OCI-LY7 (cell line): ENCODE measurements around the gene KRTAP26-1.

Source experiments
- EZH2phosphoT487 ChIP-seq: fragments of 200-600 bp; sonication (generic); IDR thresholded peaks from 2 replicates; pipeline ENCODE4 v1.6.1; 2018; ENCODE audit warnings: low read depth, borderline replicate concordance, mild to moderate bottlenecking, mixed run types, antibody characterized with exemption, low read length, moderate library complexity, mixed read lengths
- TF ChIP-seq, protein P1 (sequence below): fragments of 200-600 bp; sonication (generic); conservative IDR thresholded peaks from 2 replicates; pipeline ENCODE4 v1.5.1; 2014; ENCODE audit warnings: mild to moderate bottlenecking, antibody characterized with exemption, low read length, moderate library complexity, mixed read lengths

- TF ChIP-seq, protein P1, sequence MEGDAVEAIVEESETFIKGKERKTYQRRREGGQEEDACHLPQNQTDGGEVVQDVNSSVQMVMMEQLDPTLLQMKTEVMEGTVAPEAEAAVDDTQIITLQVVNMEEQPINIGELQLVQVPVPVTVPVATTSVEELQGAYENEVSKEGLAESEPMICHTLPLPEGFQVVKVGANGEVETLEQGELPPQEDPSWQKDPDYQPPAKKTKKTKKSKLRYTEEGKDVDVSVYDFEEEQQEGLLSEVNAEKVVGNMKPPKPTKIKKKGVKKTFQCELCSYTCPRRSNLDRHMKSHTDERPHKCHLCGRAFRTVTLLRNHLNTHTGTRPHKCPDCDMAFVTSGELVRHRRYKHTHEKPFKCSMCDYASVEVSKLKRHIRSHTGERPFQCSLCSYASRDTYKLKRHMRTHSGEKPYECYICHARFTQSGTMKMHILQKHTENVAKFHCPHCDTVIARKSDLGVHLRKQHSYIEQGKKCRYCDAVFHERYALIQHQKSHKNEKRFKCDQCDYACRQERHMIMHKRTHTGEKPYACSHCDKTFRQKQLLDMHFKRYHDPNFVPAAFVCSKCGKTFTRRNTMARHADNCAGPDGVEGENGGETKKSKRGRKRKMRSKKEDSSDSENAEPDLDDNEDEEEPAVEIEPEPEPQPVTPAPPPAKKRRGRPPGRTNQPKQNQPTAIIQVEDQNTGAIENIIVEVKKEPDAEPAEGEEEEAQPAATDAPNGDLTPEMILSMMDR, result no peak
- no peak for TF ChIP-seq EZH2phosphoT487
Observed at GRCh38 chr21:30338717-30339116, 18.6 kb upstream of the KRTAP26-1 start.
